GM23248 (cell line): Measurements from ENCODE around the gene FOXD1.

ENCODE experiments used
- EZH2 ChIP-seq: fragments of 200-600 bp; sonication (generic); IDR thresholded peaks from 2 replicates; pipeline ENCODE4 v1.6.1; 2018; ENCODE audit warnings: antibody characterized with exemption, mild to moderate bottlenecking; ENCODE audit not compliant: insufficient read depth, poor library complexity, severe bottlenecking
- EZH2phosphoT487 ChIP-seq: fragments of 200-600 bp; sonication (generic); IDR thresholded peaks from 2 replicates; pipeline ENCODE4 v1.6.1; 2018; ENCODE audit warnings: antibody characterized with exemption, moderate library complexity, mild to moderate bottlenecking, low read depth; ENCODE audit not compliant: insufficient read depth

GRCh38 chr5:73436535-73437100 is 12.0 kb downstream of the FOXD1 start:
- TF ChIP-seq EZH2phosphoT487 (no peak), EZH2 (no peak)
